Thoracic aorta (tissue), 2 donors: Measurements from ENCODE around the gene AP5Z1. TPM values are rescaled to one million over a fixed set of nuclear protein-coding genes. Genes with fewer than 3 reads are reported as not detected.

Experiments
- ATAC-seq: fragments of 150-250 bp; one replicate; pipeline ENCODE4 v1.8.0; 2017; ENCODE audit warnings: low read depth; ENCODE audit not compliant: insufficient number of reproducible peaks, low FRiP score
- DNase-seq: peaks from one replicate; pipeline ENCODE4 v3.0.0-alpha.2; 2020; ENCODE audit warnings: low spot score
- H3K27ac ChIP-seq, 2 donors: fragments of 200-600 bp; sonication (generic); 1 replicate in 1 of 2; 2 replicates in 1 of 2; pipeline ENCODE4 v1.5.1; 2016; ENCODE audit warnings: mild to moderate bottlenecking in 2 of 2, moderate library complexity in 2 of 2
- H3K27me3 ChIP-seq: fragments of 200-600 bp; sonication (generic); replicated peaks from 2 replicates; pipeline ENCODE4 v1.6.0; 2016; ENCODE audit warnings: mild to moderate bottlenecking; ENCODE audit not compliant: insufficient read depth
- H3K36me3 ChIP-seq: fragments of 200-600 bp; sonication (generic); one replicate; pipeline ENCODE4 v1.5.1; 2016
- H3K4me1 ChIP-seq, 2 donors: fragments of 200-600 bp; sonication (generic); 1 replicate in 1 of 2; 2 replicates in 1 of 2; pipeline versions ENCODE4 v1.5.1 to v1.6.0; 2016; ENCODE audit warnings: low read depth in 2 of 2, mild to moderate bottlenecking in 1 of 2; ENCODE audit not compliant: control insufficient read depth in 1 of 2
- H3K4me3 ChIP-seq: fragments of 200-600 bp; sonication (generic); 2 replicates; pipeline ENCODE4 v1.5.1; 2016; ENCODE audit warnings: mild to moderate bottlenecking
- H3K9me3 ChIP-seq: fragments of 200-600 bp; sonication (generic); 2 replicates; pipeline ENCODE4 v1.5.1; 2016
- total RNA-seq, 2 donors: library from RNA; depleted of rRNA; stranded (reverse); fragments of >200 nt; gene quantifications; one replicate each; pipeline versions ENCODE4 v1.1.0 to v1.2.3, GENCODE V29; 2016
- TF ChIP-seq, protein P1 (sequence below): fragments of 200-600 bp; sonication (generic); IDR thresholded peaks from one replicate; pipeline ENCODE4 v1.5.1; 2019; ENCODE audit warnings: antibody characterized with exemption

Gene AP5Z1
- total RNA-seq, 2 donors from 2014 or later, result 40.3 to 42.0 TPM

DNA sequence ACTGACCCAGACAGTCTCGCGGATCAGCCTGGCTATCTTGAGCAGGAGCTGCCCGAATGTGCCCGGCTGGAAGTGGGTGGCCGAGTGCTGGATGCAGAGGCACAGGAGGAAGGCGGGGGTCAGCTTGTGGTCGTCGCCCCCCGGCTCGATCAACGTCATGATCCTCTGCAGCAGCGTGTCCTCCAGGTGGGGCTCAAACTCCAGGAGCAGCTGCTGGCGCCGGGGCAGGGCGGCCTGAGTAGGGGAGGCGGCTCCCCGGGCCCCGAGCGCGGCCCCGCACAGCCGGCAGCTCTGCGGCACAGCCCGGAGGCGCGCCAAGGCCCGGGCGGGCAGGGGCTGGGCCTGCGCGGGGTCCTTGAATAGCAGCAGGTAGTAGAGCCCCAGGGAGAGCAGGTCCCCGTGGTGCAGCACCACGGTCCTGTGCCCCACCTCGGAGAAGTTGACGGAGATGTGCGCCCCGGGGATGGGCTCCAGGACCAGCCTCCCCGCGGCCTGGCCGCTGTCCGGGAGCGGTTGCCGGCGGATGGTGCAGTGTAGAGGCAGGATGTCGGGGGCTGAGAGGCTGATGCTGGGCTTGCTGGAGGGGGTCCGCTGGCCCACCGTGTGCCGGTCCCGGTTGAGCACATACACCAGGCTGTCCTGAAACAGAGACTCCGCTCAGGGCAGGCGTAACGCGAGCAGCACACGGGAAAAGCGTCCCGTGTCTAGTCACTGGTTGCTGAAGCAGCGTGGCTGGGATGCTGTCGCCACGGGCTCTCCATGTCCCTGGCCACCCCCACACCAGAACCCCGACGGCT lies 59.4 kb downstream of the AP5Z1 start:
- no peaks in the 10 kb centered on the region for H3K4me1 ChIP-seq
- H3K27ac ChIP-seq, result no peak overlapping the region
- H3K36me3 ChIP-seq, result no peaks in the 10 kb centered on the region
- H3K4me3 ChIP-seq, result no peak overlapping the region
- TF ChIP-seq, protein P1, sequence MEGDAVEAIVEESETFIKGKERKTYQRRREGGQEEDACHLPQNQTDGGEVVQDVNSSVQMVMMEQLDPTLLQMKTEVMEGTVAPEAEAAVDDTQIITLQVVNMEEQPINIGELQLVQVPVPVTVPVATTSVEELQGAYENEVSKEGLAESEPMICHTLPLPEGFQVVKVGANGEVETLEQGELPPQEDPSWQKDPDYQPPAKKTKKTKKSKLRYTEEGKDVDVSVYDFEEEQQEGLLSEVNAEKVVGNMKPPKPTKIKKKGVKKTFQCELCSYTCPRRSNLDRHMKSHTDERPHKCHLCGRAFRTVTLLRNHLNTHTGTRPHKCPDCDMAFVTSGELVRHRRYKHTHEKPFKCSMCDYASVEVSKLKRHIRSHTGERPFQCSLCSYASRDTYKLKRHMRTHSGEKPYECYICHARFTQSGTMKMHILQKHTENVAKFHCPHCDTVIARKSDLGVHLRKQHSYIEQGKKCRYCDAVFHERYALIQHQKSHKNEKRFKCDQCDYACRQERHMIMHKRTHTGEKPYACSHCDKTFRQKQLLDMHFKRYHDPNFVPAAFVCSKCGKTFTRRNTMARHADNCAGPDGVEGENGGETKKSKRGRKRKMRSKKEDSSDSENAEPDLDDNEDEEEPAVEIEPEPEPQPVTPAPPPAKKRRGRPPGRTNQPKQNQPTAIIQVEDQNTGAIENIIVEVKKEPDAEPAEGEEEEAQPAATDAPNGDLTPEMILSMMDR, result no peak
- ATAC-seq, result no peak
- H3K9me3 ChIP-seq, result no peaks in the 10 kb centered on the region
- H3K27me3 ChIP-seq, result no peaks in the 10 kb centered on the region
- no peak for DNase-seq

DNA sequence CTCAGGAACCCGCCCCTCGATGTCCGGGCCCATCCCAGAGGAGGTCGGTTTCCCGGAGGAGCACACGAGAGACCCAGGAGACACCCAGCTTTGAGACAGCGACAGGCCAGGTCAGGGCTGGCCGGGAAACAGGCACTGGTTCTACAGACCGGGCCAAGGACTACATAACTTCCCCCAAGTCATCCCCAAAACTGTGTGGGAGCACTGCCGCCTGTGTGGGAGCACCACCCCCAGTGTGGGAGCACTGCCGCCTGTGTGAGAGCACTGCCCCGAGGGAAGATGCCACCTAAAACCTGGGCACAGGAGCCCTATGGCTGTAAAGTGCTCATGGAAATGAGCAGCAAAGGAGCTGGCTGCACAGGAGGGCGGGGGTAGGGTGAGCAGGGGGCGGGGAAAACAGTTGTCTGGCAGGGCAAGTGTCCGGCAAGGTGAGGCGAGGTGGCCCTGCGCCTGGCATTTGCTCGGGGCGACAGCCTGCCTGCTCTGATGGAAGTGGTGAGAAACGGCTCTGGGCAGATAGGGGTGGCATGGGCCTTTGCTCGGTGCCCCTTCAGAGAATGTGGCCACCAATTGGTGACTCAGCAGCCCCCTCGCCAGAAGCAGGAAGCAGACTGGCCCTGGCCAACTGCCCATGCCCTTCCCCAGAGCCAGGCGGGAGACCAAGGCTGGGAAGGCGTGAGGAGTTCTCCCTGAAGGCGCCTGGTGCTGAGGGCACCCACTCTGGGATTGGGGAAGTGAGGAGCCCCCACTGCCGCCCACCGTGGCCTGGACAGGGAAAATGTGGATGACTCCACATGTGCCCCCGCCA lies 60.2 kb downstream of the AP5Z1 start:
- ATAC-seq, result no peak
- H3K27ac ChIP-seq, result no peak overlapping the region
- DNase-seq, result no peak
- TF ChIP-seq, protein P1, result no peak
- no peak overlapping the region for H3K4me3 ChIP-seq
- no peaks in the 10 kb centered on the region for H3K4me1 ChIP-seq
- H3K9me3 ChIP-seq, result no peaks in the 10 kb centered on the region
- no peaks in the 10 kb centered on the region for H3K27me3 ChIP-seq
- H3K36me3 ChIP-seq, result no peaks in the 10 kb centered on the region

DNA sequence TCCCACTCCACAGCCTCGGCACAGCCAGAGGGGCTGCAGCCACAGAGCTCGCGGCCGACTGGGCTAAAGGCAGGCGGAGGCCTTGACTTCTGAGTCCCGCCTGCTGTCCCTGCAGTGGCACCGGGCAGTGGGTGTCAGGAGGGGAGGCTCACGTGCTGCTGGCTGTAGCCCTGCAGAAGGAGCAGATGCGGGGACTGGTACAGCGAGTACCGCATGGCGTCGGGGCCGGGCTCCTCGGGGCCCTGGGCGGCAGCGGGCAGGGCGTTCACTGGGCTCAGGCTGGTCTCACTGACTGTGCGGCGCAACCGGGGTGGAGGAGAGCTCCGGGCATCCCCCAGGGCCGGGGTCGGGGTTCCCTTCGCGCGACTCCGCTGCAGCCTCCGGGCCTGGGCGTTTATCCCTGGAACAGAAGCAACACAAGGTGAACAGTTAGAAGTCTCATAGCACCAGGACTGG lies 60.8 kb downstream of the AP5Z1 start:
- H3K4me1 ChIP-seq, result no peaks in the 10 kb centered on the region
- H3K36me3 ChIP-seq, result no peaks in the 10 kb centered on the region
- ATAC-seq, result no peak
- no peak overlapping the region for H3K27ac ChIP-seq
- H3K27me3 ChIP-seq, result no peaks in the 10 kb centered on the region
- DNase-seq, result no peak
- TF ChIP-seq, protein P1, result no peak
- H3K9me3 ChIP-seq, result no peaks in the 10 kb centered on the region
- H3K4me3 ChIP-seq, result no peak overlapping the region

DNA sequence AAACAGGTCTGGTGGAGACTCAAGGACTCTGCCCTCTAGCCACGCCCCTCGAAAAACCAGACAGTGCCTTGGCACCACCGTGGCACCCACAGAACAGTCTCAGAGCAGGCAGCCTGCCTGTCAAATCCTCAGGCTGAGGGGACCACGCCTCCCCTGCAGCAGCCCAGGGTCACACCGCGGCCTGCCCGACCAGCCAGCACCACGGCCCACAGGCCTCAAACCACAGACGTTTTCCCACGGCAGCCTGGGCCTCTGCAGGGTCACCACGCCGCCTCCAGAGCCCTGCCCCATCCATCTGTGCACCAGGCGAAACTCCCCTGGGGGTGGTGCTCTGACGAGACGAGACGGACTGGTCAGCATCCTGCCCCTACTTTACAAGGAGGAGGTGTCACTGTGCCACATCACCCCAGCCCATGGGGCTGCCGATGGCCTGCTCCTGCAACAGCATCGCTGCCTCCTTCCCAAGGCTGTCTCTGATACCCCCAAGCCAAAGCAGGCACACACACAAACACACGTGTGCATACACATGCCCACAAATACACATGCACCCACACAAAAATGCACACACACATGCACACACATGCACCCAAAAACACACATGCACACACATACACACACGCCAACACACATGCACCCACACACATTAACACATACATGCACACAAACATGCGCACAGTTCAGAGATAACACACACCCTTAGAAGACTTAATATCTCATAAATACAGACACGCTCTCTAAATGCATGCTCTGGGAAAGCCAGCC lies 61.8 kb downstream of the AP5Z1 start:
- TF ChIP-seq, protein P1, result no peak
- no peaks in the 10 kb centered on the region for H3K27me3 ChIP-seq
- no peak overlapping the region for H3K27ac ChIP-seq
- no peak overlapping the region for H3K4me3 ChIP-seq
- no peak for DNase-seq
- no peaks in the 10 kb centered on the region for H3K4me1 ChIP-seq
- no peaks in the 10 kb centered on the region for H3K9me3 ChIP-seq
- ATAC-seq, result no peak
- no peaks in the 10 kb centered on the region for H3K36me3 ChIP-seq
